Myocyte (in vitro differentiated cells): ENCODE data around the gene DGKE. TPM values are rescaled to one million over a fixed set of nuclear protein-coding genes. Genes with fewer than 3 reads are reported as not detected.

Source experiments
- DNase-seq: peaks from one replicate; pipeline ENCODE4 v3.0.0-alpha.2; 2012; ENCODE audit warnings: low read depth
- total RNA-seq: library from RNA; depleted of rRNA; stranded (reverse); fragments of >200 nt; gene quantifications from 2 replicates; pipeline ENCODE4 v1.2.3, GENCODE V29; 2014

DGKE gene
- total RNA-seq, 1 donor from 2014 or later = 3.1 TPM

DNA sequence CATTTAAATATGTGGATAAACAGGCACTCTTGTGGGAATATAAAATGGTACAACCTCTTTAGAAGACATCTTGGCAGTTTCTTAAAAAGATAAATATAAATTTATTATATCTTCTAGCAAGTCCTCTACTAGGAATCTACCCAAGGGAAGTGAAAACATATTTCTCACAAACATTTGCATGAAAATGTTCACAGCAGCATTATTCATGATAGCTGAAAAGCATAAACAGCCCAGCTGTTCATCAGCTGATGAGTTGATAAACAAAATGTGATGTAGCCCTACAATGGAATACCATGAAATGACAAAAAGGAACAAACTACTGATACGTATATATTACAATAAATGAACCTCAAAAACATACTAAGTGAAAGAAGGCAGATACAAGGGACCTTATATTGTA lies 12.0 kb downstream of the DGKE start:
- DNase-seq = no peak

DNA sequence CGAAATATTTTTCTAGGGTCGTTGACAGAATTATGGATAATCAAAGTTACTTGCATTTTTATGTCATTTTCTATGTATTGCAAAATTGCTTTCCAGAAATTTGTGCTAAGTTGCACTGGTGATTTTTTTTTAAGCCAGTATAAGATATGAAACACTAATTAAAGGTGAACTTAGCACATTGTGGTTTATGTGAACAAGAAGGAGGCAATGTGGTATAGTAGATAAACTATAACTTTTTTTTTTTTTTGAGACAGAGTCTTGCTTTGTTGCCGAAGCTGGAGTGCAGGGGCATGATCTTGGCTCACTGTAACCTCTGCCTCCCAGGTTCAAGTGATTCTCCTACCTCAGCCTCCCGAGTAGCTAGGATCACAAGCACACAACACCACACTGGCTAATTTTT lies 13.2 kb downstream of the DGKE start:
- no peak for DNase-seq

DNA sequence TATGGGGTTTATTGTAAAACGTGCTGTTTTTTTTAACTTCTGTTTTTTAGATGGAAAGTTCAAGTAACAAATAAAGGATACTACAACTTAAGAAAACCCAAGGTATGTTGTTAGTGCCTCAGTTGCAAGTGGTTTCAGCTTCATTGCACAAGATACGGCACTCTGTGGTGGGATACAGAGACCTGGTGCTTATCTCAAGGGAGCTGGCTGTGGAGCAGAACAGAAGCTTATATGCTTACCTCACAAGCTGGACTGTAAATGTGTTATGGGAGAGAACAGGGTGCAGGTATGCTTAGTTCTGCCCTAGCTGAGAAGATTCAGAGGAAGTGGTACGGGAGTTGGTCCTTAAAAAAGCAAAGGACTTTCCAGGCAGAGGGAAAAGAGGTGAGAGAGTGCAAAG lies 15.2 kb downstream of the DGKE start:
- DNase-seq = no peak

DNA sequence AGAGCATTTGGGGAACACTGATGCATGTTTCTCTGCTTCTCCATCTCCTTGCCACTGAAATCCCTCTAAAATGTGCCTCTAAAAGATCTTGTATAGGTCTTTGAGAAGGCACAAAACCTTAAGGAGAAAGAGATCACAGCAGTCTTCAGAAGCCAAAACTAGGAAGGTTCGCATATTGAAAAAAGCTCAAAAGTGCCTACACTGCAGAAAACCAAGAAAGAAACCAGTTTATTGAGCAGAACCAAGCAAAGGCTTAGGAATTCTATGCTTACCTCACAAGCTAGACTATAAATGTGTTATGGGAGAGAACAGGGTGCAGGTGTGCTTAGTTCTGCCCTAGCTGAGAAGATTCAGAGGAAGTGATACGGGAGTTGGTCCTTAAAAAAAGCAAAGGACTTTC lies 16.6 kb downstream of the DGKE start:
- DNase-seq = no peak

DNA sequence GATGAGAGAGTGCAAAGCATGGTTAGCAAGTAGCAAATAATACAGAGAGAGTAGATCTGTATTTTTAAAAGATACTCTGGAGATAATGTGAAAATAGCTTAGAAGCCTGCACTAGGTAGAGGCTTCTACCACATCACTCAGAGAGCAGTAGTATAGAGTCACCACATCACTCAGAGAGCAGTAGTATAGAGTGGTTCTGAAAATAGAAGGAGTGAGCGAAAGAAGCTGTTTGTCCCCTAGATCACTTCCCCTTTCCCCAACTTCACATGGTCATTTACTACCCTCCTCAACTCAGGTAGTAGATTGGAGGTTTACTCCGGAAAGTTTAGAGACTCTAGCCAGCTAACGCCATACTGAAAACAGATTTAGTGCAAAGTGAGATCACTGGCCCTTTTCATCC lies 17.1 kb downstream of the DGKE start:
- no peak for DNase-seq

GRCh38 chr17:56861899-56862298 lies 27.9 kb downstream of the DGKE start:
- DNase-seq = no peak

DNA sequence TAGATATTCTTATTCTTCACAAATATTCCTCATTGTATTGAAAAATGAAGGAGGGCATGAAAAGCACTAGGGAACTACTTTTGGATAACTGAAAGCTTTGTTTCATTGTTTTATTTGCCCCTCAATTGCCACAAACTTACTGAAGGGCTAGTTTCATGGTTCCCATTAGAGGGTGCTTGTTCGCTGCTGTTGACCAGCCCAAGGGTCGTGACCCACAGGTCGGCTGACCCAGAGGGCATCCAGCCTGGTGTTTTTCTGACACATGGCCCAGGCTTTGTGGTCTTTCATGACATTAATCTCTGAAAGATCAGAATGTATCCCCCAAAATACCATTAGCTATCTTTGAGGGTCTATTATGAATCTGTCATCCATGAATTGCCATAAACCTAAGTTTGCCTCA lies 30.0 kb downstream of the DGKE start:
- DNase-seq = no peak

DNA sequence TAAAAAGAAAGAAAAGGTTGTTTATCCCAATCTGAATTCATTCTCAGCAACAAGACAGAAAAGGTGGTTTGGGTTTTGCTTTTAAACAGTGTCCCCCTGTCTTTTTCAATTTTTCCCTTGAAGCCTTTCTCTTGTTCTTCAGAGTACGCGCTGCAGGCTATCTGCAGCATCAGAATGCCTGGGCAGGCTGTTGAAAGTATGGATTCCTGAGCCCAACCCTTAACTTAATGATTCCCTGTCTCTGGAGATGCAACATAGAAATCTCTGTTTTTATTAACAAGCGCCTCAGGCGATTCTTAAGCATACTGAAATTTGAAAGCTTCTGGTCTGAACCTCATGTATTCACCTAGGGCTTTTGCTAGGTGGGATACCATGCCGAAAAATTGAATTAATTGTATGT lies 32.1 kb downstream of the DGKE start:
- no peak for DNase-seq

DNA sequence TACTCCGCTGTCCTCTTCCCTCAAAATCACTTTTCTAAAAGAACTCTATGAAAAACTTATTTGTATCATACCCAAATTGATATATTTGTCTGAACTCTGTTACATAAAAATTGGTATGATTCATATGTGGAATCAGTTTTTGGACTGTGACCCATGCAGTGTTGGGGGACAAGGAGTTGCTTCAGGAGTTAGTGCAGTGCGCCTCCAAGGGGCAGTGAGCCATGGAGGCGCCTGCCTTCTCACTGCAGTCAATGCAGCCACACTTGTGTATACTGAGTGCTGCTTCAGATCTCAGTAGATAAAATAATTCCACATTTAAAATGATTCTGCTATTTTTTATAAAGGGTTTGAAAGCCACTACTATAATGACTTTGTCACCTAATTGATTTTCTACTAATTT lies 32.5 kb downstream of the DGKE start:
- no peak for DNase-seq

DNA sequence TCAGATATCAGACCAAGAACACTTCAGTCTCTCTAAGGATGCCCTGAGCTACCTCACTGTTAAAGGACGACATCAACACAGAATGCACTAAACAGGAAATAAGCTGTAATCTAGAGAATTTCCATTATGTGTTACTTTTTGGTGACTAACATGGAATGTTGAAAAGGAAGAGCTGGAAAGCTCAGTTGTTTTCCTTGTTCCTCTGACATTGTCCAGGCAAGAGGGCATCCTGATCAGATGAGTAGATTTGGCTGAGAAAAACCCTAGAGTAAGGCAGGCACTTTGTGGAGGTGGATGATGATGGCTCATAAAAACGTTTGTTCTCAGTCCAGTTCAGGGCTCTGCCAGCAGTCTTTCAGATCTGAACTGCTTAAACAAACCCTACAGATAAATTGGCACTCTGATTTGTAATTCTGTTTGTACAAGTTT lies 34.0 kb downstream of the DGKE start:
- no peak for DNase-seq

- DNase-seq = no peak
Observed at GRCh38 chr17:56868716-56869115, 34.8 kb downstream of the DGKE start.

- DNase-seq = no peak
Observed at GRCh38 chr17:56870081-56870651, 36.2 kb downstream of the DGKE start.

GRCh38 chr17:56876766-56877179 lies 42.8 kb downstream of the DGKE start:
- no peak for DNase-seq

DNA sequence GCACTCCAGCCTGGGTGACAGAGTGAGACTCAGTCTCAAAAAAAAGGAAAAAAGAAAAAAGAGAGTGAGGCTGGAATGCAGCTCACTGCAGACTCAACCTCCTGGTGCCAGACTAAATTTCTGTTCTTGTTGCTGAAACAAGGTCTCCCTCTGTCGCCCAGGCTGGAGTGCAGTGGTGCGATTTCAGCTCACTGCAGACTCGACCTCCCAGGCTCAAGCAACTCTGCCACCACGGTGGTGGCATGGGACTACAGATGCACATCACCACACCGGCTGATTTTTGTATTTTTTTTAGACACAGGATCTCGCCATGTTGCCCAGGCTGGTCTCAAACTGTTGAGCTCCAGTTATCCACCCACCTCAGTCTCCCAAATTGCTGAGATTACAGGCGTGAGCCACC lies 45.3 kb downstream of the DGKE start:
- DNase-seq = no peak

- DNase-seq = peak; percentile 82
Observed at GRCh38 chr17:56880133-56880532, 46.2 kb downstream of the DGKE start.

- DNase-seq = peak; percentile 84
Observed at GRCh38 chr17:56880571-56880970, 46.6 kb downstream of the DGKE start.

GRCh38 chr17:56881685-56882295 lies 47.8 kb downstream of the DGKE start:
- no peak for DNase-seq

DNA sequence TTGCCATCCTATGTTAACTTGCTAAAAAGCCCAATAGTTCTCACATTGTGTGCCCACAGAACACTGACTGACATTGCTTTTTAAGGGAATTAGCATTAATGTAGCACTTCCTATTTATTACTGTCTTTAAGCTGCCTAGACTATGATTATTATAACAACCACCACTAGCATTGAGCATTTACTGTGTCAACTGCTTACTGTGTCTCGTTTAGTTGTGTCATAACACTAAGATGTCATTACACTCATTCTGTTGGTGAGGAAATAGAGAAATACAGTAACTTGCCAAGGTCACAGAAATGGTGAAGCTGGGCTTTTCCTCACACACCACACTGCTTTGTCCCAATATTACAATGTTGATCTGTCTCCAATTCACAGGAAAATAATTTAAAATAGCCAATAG lies 49.7 kb downstream of the DGKE start:
- no peak for DNase-seq

GRCh38 chr17:56884483-56885311 lies 50.7 kb downstream of the DGKE start:
- peak; percentile 15 for DNase-seq

DNA sequence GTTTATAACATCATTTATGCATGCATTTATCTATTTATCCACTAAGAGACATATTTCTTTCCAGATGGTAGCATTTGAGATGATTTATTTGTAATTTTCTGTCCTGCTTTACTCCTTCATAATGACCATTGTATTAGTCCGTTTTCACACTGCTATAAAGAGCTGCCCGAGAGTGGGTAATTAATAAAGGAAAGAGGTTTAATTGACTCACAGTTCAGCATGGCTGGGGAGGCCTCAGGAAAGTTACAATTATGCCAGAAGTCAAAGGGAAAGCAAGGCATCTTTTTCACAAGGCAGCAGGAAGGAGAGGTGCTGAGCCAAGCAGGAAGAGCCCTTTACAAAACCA lies 51.3 kb downstream of the DGKE start:
- no peak for DNase-seq

DNA sequence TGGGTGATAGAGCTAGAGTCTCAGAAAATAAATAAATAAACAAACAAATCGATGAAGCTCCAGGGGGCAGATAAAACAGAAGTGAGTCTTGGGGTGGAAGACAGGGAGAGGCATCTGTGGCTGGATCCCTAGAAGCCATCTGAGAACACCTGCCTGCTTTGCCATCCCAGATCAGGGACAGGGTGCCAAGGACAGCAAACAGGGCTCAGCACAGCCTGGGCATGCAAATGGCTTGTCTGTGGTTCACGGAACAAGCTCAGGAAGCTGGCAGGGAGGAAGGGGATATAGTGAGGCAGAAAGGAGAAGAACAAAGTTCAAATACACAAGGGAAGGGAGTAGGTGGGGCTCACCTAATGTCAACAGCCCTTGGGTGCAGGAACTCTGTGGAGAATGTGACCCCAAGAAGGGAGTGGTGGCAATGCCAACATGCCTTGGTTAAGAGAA lies 52.4 kb downstream of the DGKE start:
- DNase-seq = peak; percentile 16

- peak; percentile 60 for DNase-seq
Observed at GRCh38 chr17:56887105-56887504, 53.2 kb downstream of the DGKE start.
